GM12874 (cell line): ENCODE data around the gene LAX1.

ENCODE experiments used
- TF ChIP-seq, protein P1 (sequence below): IDR thresholded peaks from 2 replicates; pipeline ENCODE4 v1.5.1; 2011; ENCODE audit warnings: low read depth, mild to moderate bottlenecking, control low read depth, low read length, moderate library complexity; ENCODE audit not compliant: insufficient read depth

The LAX1 gene

DNA sequence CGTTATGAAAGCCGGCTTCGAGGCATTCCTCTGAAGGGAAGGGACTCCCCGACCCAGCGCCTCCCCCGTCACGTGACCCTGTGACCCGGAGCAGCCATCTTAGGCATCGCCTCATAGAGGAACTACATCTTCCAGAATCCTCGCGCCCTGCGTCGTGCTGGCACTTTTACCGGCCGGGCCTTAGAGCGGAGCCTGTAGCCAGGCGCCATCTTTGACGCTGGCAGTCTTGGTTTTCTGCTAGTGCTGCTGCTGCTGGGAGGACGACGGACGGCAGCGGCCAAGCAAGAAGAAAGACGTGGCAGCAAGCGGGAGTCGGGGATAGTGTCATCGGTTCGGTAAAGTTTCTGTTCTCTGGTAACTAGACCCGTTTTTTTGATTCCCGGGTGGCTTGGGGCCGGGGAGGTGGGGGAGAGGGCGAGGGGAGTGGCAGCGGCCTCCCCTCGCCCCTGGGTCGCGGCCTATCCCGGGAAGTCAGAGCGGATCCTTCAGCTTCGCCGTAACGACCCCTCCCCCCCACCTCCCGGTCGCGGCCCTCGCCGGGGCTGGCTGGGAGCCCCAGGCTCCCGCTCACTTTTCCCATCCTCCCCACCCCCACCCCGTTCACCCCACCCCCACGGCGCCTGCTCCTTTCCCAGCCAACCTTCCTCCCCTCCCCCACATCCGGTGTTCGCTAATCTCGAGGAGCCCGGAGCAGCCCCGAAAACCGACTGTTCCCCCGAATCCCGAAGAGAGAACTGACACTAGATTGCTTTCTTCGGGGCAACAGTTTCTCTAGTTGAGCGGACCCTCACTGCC, 30.7 kb downstream of the LAX1 start, which contains the start of the genes ZBED6 and ZC3H11A:
TSS of gene ZBED6 (plus strand) at position 183 of the 795 bp plus-strand sequence. CDS start 1,900 bp downstream, outside the sequence.
TSS of gene ZC3H11A (plus strand) at position 183 of the 795 bp plus-strand sequence. CDS start 21,448 bp downstream, outside the sequence.
- TF ChIP-seq, protein P1, sequence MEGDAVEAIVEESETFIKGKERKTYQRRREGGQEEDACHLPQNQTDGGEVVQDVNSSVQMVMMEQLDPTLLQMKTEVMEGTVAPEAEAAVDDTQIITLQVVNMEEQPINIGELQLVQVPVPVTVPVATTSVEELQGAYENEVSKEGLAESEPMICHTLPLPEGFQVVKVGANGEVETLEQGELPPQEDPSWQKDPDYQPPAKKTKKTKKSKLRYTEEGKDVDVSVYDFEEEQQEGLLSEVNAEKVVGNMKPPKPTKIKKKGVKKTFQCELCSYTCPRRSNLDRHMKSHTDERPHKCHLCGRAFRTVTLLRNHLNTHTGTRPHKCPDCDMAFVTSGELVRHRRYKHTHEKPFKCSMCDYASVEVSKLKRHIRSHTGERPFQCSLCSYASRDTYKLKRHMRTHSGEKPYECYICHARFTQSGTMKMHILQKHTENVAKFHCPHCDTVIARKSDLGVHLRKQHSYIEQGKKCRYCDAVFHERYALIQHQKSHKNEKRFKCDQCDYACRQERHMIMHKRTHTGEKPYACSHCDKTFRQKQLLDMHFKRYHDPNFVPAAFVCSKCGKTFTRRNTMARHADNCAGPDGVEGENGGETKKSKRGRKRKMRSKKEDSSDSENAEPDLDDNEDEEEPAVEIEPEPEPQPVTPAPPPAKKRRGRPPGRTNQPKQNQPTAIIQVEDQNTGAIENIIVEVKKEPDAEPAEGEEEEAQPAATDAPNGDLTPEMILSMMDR = no peak

DNA sequence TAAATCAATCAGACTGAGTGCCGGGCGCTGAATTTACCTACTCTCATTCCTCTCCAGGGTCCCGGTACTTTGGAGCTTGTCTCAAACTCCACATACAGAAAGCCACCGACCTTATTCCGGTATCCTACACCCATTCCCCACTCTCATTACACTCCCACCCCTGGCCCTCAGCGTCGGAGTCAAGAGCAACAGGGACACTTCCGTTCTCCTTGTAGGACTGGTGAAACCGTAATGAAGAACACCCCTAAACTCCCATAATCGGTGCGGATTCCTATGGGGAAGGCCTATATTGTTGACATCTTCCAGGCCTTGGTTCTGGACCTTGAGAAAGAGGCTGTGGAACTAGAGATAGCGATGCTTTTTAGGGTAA, 31.2 kb downstream of the LAX1 start:
- TF ChIP-seq, protein P1 = no peak

DNA sequence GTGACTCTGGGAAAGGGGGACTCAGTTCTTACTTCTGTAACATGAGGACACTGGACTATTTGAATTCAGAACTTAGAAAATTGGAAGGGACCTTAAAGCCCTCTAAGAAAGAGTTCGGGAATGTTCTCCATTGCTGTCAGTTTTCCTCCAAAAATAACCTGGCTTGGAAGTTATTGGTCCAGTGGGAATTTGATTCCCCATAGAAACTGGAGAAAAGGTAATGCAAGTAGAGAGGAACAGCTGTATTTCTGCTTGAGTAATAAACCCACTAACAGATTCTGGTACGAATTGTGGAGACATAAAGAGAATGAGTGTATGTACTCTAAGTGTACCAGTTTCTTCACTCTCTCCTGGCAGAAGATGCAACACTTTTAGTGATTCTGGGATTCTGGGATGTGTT, 32.2 kb downstream of the LAX1 start:
- TF ChIP-seq, protein P1 = no peak

DNA sequence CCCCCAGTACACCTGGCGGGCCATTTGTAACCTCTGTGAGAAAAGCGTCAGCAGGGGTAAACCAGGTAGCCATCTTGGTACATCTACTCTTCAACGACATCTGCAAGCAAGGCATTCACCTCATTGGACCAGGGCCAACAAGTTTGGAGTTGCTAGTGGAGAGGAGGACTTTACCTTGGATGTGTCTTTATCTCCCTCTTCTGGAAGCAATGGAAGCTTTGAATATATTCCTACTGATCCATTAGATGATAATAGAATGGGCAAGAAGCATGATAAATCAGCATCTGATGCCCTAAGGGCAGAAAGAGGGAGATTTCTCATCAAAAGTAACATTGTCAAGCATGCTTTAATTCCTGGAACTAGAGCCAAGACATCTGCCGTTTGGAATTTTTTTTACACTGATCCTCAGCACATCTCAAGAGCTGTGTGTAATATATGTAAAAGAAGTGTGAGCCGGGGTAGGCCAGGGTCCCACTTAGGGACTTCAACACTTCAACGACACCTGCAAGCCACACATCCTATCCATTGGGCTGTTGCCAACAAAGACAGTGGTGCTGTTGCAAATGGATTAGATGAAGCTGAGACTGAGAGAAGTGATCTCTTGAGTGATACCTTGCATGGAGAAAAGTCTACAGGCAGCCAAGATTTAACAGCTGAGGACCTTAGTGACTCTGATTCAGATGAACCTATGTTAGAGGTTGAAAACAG, 33.1 kb downstream of the LAX1 start:
- TF ChIP-seq, protein P1 = no peak

DNA sequence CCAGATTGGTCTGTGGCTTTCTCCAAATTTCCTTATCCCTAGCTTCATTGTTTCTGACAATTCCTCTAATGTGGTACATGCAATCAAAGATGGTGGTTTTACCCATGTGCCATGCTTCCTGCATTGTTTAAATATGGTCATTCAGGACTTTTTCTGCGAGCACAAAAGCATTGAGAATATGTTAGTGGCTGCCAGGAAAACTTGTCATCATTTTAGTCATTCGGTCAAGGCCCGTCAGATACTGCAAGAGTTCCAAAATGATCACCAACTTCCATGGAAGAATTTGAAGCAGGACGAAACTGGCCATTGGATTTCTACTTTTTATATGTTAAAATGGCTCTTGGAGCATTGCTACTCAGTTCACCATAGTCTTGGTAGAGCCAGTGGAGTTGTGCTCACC, 34.2 kb downstream of the LAX1 start:
- TF ChIP-seq, protein P1 = no peak

DNA sequence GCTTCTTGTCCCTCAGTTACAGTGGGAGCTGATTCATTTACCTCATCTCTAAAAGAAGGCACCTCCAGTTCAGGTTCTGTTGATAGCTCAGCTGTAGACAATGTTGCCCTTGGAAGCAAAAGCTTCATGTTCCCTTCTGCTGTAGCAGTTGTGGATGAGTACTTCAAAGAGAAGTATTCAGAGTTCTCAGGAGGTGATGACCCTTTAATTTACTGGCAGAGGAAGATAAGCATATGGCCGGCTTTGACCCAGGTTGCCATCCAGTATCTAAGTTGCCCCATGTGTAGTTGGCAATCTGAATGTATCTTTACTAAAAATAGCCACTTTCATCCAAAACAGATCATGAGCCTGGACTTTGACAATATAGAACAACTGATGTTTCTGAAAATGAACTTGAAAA, 35.0 kb downstream of the LAX1 start:
- TF ChIP-seq, protein P1 = no peak

DNA sequence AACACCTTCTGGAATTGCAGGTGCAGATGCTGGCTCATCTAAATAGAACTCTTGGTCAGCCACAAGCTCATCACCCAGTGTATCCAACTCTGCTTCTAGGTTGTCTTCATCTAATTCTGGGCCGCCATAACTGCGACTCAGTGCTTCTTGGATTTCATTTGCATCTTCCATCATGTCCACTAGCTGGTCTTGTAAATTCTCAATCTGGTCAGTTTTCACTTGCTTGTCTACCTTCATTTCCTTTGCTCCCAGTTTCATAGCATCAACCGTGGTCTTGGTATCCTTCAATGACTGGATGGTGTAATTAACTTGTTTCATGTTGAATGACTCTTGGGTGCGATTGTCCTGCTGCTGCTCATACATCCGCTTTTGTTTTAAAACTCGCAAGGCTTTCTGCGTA, 40.7 kb downstream of the LAX1 start:
- TF ChIP-seq, protein P1 = no peak
